ENCODE measurements around the gene STAC3.
A peak's percentile ranks its signal among the peaks of the same experiment; 100 is the strongest.
"Not testable (repeated sequence)": the region's sequence is repeated elsewhere in the genome, so short reads cannot be mapped to it uniquely, and the experiment has no call there.

The STAC3 gene

DNA sequence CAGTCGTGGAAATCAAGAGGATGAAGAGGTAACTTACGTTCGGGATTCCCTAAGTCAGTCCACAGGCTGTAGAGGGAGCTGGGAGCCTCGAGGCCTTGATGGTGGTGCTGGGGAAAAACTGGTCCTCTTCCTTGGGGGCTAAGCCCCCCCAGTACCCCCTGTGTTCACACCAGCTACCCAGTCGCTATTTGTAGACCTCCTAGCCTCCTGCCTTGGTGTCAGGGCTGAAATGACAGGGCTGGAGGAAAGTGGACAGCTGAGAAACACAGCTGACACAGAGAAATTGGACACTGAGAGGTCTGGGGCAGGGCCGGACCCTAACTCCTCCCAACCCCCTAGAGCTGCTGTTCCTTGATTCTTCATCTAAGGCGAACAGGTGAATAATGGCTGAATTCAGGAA is at the start of gene STAC3:
Gene STAC3, minus strand, starts transcription at position 232 of the 400 bp plus-strand sequence. CDS start 1,551 bp downstream, outside the sequence.
- DNase-seq = no peak

DNA sequence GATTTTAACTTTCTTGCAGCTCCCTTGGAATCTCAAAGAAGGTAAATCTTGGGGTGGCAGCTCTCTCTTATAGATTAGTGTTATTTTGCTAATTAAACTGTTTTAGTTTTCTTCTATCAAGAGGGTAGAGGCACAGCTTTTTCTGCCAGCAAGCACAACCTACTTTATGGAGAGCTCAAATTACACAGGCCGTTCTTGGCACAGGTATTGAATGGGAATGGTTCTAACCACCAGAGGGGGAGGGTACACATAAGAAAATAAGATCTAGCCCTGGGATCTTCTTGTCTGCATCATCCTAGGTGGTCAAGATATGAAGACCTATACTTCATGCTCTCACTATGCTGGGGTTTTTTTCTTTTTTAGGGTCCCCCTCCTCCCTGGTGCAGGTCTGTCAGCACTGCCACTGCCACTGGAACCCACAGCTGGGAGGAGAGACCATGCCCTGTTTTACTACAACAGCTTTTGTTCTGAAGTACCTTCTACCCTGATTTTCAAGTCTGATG is 48.6 kb upstream of the STAC3 start:
- DNase-seq = no peak

DNA sequence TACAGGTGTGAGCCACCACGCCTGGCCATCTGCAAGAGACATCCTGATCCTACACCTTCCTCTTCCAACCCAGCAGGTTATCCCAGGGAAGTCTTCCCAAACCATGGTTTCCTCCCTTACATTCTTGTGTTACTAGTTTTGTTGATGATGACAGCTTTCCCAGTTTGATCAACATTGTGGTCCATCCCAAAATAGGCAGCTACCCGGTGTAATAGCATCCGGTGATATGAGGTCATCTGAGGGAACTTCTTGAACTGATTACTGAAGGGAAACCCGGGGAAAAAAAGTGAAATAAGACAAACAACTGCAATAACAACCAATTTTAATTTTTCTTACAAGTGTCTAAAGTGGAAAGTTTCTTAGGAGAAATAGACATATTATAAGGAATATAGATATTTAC is 45.3 kb upstream of the STAC3 start:
- no peak for DNase-seq

DNA sequence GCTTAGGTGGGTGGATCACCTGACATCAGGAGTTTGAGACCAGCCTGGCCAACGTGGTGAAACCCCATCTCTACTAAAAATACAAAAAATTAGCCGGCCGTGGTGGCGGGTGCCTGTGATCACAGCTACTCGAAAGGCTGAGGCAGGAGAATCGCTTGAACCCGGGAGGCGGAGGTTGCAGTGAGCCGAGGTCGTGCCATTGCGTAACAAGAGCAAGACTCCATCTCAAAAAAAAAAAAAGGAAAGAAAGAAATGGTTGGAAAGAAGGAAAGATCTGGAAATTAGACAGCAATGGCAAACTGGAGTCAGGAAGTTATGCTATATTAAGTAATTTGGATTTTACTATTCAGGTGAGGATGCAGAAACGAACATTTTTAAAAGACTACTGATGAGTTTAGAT is 31.1 kb upstream of the STAC3 start:
- DNase-seq = not testable (repeated sequence)

DNA sequence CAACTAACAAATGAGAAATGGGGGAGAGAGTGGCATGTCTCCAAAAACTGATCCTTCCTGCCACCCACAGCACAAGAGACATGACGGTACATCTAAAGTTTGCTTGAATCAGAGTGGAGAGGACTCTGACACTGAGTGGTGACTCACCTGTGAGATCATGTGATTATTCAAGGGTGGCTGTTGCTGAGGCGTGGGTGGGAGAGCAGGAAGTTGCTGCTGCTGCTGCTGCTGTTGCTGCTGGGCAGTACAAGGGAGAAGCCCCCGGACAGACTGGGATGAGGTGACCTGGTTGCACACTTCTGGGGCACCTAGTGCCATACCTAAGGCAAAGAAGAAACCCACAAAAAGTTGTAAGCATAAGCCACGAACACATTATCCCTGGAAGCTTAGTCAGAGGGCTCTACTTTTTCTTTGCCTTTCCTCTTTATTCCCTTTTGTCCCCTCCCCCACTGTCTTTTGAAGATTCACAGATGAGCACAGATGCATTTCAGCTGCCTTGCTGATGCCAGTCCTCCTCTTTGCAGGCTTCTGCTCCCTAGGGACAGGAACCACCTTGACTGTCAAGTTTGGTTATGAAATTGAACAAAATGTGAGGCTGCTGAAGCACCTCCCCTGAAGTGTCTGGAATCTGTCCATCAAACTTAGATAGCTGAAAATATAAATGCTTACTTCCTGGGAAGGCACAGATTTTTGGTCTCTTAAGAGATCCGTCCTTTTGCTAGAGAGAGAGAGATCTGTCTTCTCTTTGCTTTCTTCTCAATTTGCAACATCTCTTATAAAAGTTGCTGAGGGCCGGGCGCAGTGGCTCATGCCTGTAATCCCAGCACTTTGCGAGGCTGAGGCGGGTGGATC is 29.4 kb upstream of the STAC3 start:
- peak; percentile 21 to 77 for DNase-seq

DNA sequence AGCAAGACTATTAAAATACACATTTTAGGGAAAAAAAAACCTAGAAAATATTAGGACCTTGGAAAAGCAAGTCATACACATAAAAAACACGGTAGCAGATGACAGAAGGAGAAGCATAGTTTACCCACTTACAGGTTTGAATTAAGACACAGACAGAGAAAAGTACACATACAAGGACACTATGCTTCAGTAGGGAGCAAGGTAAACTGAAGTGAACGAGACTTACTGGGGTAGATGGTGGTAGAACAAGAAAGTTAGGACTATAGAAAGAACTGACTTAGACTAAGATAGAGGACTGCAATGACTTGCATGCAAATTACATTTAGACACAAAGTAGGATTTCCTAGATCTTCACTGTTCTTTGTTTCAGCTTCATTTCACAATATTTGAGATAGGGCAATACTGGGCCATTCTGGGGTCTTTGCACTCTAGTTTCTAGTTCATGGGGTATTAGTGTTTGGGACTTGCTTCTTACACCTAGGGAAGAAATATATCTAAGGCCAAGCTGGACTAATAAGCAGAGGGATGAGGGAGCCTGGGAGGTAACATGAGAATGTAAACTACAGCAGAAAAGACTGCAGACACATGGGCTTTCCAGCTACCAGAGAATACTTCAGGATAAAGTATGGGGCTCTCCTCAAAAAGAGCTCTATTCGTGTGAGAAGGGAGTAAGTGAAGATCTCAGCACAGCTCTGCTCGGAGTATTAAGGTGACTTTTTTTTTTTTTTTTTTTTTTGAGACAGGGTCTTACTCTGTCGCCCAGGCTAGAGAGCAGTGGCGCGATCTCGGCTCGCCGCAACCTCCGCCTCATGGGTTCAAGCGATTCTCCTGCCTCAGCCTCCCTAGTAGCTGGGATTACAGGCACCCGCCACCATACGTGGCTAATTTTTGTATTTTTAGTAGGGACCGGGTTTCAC is 27.7 kb upstream of the STAC3 start:
- DNase-seq = no peak

DNA sequence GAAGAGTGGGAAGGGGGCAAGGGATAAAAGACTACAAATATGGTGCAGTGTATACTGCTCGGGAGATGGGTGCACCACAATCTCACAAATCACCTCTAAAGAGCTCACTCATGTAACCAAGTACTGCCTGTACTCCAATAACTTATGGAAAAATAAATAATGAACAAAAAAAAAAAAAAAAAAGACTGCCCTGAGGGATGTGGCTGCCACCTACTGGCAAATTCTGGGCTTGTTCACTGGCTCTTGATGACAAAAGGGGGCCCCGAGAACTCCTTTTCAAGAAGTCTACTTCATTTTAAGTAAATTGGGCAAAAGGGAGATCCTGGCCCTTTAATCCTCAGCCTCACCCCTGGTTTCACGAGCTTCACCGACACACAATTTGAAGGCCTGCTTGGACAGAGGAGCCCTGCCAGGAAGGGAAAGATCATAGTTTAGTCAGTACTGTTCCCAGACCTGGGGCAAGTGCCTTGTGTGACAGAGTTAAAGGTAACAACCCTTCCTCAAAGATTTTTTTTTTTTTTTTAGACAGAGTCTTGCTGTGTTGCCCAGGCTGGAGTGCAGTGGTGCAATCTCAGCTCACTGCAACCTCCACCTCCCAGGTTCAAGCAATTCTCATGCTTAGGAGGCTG is 26.1 kb upstream of the STAC3 start:
- DNase-seq = peak in 1 of 2 experiments; percentile 23

DNA sequence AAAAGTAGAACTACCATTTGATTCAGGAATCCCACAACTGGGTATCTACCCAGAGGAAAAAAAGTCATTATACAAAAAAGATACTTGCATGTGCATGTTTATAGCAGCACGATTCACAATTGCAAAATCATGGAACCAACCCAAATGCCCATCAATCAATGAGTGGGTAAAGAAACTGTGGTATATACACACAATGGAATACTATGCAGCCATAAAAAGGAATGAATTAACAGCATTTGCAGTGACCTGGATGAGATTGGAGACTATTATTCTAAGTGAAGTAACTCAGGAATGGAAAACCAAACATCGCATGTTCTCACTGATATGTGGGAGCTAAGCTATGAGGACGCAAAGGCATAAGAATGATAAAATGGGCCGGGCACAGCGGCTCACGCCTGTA is 25.2 kb upstream of the STAC3 start:
- not testable (repeated sequence) for DNase-seq

DNA sequence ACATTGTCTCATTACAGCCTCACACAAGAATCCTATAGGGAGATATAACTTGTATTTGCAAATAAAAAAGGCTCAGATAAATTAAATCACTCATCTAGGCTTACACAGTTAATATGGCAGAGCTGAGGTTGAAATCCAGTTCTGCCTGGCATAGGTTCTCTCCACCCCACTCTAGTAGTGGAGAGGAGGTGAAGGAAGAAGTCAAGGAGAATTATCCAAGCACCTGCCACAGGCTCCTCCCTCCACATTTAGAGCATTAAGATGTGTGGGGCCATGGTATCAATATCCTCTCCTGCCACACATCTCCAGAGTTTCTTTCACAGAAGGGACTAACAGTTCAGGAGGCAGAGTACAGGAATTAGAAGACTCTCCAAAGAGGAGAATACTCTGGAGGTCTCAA is 22.5 kb upstream of the STAC3 start:
- DNase-seq = no peak

DNA sequence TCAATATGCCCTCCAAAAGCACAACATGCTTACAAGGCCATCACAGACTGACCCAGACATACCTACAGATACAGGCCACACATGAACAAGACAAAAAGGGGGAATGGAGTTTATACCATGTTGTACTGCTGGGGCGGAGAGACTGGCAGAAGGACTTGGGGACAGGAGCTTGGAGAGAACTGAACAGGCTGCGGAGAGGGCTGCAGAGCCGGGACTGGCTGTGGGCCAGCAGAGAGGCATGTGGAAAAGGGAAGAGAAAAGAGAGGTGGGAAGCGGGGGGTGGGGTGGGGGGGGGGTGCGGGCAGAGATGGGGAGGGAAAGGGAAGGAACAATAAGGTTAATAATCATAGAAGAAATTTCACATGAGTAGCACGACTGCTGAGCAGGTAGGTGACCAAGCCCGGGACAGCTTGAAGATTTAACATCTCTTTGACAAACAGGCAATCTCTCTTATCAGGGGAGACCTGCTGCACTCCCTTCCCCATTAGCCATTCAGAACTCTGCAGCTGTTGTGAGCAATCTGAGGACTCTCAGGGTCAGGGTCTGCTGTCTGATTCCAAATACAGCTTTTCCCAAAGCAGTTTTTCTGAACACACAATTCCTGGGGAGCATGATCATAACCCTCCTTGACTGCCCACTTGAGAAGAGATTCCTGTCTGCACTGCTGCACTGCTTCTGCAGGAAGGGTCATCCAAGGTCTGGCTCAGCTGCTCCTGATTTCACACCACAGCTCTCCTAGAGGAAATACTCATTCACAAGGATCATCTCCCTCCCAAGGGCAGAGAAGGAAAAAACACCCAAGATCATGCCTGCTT is 21.6 kb upstream of the STAC3 start:
- no peak for DNase-seq

DNA sequence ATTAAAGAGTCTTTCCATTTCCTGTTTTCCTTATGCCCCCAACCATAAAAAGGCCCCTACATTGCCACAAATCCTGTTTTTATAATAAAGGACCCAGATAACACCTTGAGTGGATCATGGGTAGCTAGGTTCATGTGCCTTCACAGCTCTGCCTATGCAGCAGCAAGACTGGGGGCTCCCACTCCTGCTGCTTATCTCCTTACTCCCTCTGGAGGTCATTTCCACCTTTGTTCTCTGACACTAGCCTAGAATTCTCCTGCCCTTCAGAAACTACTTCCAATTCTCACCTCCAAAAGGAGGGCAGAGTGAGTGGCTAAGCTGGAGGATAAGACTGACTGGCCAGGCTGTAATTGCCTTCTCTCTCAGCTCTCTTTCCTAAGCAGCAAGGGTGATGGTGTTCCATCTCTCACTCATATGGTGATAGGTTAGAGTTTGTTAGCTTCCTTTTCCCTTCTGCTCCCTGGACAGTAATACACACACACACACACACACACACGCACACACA is 20.0 kb upstream of the STAC3 start:
- no peak for DNase-seq

DNA sequence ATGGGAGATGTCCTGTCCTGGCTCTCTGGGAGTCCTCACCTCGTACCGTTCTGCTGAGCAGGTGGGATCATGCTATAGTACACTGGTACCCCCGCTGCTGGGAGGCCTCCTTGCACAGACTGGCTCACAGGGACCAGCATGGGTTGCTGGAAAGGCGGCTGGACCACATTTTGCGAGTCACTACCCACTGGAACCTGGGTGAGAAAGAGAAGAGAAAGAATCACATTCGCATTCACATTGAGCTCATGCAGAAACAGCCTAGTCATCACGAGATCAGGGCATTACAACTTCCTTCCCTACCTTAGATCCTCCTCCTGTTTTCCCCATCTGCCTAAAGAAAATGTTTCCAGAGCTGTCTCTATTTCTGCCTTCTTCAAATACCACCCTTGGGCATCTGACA is 17.3 kb upstream of the STAC3 start:
- no peak for DNase-seq

DNA sequence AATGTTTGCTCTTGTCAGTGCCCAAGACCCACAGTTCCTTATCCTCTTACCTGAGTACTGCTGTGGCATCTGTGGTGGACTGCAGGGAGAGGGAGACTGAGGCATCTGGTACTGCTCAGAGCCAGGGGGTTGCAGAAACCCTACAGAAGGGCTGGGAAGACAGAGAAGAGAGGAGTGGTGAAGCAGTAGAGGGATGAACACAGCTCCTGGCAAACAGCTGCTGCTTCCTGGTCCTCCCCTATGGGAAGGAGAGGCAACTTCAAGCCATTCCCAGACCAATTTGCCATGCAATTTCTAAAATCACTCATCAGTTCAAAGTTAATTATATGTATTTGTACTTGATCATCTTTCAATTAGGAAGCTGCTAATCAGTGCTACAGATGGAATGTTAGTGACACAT is 15.7 kb upstream of the STAC3 start:
- DNase-seq = no peak

DNA sequence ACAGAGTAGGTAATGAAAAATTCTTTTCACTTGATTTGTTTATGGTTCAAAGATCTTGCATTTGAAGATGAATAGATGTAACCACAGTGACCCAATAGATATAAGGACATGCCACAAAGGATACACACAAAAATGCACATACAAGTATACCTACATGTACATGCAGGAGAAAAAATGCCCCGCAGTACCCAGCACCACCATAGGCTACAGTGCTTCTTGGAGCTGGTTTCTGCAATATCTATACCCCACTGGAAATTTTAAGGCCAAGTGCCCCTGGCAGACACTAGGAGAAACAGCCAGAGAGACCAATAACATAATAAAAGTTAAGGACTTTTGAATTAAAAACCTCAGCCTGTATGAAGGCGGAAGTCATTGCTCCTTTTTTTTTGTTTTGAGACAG is 12.1 kb upstream of the STAC3 start:
- DNase-seq = no peak

DNA sequence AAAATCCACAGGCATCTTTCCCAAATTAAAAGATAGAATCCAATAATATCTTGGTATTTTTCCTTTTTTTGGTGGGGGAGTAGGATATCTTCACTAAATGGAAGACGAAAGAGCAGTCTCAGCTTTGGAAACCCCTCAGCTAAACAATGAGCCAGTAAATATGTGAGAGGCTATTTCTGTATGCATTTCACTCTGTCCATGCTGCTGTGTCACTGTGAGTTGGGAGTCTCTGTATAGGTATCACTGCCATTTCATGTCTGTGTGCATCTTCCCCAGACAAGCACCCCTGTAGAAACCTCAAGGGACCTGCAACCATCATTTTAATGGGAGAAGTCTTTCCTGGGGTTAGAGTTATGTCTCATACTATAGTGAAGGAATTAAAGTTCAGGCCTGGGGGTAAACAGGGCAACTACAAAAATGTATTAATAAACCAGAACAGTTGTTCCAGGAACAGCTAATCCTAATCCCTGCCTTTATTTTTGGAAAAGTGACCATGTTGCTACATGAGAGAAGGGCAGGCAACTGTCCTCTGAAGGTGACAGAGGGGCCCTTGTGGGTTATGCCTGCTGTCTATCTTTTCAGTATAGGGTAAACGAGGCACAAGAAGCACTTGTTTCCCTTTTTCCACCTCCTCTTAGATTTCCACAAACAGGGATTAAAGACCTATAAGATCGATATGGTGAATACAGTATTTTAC is 11.3 kb upstream of the STAC3 start:
- DNase-seq = no peak

DNA sequence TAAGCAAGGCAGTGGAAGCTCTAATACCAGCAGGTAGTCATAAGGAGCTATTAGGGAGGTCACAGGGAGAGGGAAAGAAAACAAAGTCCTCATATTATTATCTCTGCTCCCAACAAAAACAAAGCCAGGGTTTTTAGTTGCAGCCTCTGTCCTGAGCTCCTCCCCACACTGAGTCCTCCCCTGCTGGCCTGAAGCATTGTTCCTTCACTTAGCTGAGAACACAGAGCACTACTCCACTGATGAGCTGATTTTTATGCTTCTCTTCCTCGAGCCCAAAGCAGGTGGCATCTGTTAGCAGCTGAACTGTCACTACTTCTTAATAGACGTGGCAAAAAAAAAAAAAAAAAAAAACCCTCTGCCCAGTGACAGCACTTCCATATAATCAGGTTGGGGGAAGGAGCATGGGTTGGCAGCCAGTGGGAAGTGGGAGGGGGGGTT is 10.5 kb upstream of the STAC3 start:
- DNase-seq = no peak

DNA sequence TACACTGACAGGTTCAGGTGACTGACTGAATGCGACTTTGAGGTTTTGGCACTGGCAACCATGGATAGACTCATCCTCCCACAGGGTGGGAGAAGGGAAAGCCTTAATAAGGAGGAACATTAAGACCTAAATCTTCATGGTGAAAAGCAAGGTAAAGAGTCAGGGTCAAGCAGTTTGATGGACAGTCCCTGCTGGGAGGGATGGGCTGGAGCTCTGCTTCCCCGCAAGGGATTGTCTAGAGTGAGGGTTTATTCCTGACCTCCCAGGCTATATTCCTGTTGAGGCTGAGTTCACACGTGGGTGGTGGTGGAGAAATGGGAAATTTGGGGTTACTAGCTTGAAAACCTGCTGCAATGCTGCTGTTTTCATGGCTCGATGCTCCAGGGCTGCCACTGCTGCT is 9.4 kb upstream of the STAC3 start:
- no peak for DNase-seq

DNA sequence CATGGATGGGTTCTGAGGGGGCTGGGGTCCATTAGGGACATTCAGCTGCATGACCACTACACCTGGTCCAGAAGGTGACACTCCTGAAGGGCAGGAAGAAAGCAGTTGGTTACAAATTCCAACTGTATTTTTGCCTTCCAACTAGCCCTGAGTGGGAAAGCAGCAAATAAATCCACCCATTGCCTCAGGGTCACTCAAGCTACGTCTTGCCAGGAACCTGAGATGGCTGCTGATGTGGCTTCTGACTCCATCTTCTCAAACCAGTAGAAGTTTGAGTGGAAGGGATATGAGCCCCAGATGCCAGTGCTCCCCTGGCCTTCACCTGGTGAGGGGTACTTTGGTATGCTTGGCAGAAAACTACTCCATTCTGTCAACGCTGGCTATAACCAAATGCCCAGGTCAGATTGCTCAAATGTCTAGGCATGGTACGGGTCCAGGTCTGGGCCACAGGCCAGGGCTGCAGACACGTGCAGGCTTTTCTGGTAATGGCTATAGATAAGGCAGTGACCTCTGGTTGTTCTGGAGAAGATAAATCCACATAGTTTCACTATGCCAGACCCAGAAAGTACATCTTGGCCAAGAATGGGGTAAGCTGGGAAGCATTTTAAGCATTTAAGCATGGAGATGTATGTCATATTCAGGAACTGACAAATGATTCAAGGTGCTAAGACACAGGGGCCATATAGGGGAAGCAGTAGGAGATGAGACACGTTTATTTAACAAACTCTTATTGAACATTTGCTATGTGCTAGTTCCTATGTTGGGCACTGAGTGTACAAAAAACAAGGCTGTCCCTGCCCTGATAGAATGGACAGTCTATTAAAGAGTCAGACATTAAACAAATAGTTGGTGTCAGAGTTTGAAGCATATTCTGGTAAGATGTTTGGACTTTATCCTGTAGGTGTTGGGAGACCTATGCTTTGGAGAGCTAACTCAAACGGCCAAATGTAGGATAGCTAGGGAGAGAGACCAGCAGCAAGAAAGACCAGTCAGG is 8.3 kb upstream of the STAC3 start:
- DNase-seq = no peak

DNA sequence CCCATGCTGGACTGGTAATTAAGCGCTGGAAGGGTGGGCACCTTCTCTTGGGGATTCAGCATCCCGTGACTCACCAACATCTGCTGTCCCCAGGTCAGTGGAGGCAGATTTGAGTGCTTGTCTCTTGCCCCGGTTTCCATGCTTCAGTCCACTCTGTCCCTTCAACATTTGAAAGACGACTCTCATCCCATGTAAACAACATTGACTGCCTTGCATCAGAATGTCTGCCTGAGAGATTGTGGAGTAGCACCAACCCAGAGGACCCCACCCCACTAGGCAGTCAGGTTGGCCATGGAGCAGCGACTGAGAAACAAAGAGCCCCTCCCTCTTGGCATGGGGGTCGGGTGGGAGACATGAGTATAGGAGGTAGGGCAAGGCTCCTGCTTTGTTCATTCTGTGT is 4.9 kb upstream of the STAC3 start:
- no peak for DNase-seq

All from SW 1271 (cell line).